HuH-7.5 (cell line): ENCODE results near the gene ABTB2.
"Not testable (repeated sequence)": the region's sequence is repeated elsewhere in the genome, so short reads cannot be mapped to it uniquely, and the experiment has no call there.

Experiments
- DNase-seq: peaks from one replicate; pipeline ENCODE4 v3.0.0; 2011; ENCODE audit warnings: low spot score

Gene ABTB2

GRCh38 chr11:34238533-34238932 is 119.3 kb downstream of the ABTB2 start:
- no peak for DNase-seq

- DNase-seq, result no peak
Measured at GRCh38 chr11:34236572-34236971, 121.2 kb downstream of the ABTB2 start.

- DNase-seq, result no peak
Measured at GRCh38 chr11:34235591-34236071, 122.2 kb downstream of the ABTB2 start.

- DNase-seq, result no peak
Measured at GRCh38 chr11:34235189-34235588, 122.6 kb downstream of the ABTB2 start.

- DNase-seq, result no peak
Measured at GRCh38 chr11:34234086-34234740, 123.6 kb downstream of the ABTB2 start.

- DNase-seq, result no peak
Measured at GRCh38 chr11:34233215-34233614, 124.6 kb downstream of the ABTB2 start.

GRCh38 chr11:34232807-34233206 is 125.0 kb downstream of the ABTB2 start:
- DNase-seq, result no peak

- DNase-seq, result no peak
Measured at GRCh38 chr11:34226210-34226609, 131.6 kb downstream of the ABTB2 start.

- no peak for DNase-seq
Measured at GRCh38 chr11:34225091-34225490, 132.7 kb downstream of the ABTB2 start.

- no peak for DNase-seq
Measured at GRCh38 chr11:34224434-34224966, 133.3 kb downstream of the ABTB2 start.

GRCh38 chr11:34223907-34224306 is 133.9 kb downstream of the ABTB2 start:
- no peak for DNase-seq

GRCh38 chr11:34223021-34223813 is 134.6 kb downstream of the ABTB2 start:
- no peak for DNase-seq

GRCh38 chr11:34222030-34222429 is 135.8 kb downstream of the ABTB2 start:
- DNase-seq, result no peak

GRCh38 chr11:34219941-34220370 is 137.9 kb downstream of the ABTB2 start:
- DNase-seq, result no peak

- no peak for DNase-seq
Measured at GRCh38 chr11:34219279-34219678, 138.5 kb downstream of the ABTB2 start.

GRCh38 chr11:34218756-34219155 is 139.1 kb downstream of the ABTB2 start:
- not testable (repeated sequence) for DNase-seq

GRCh38 chr11:34218067-34218466 is 139.7 kb downstream of the ABTB2 start:
- no peak for DNase-seq

GRCh38 chr11:34216706-34217105 is 141.1 kb downstream of the ABTB2 start:
- DNase-seq, result no peak

GRCh38 chr11:34215806-34216453 is 141.9 kb downstream of the ABTB2 start:
- DNase-seq, result no peak

GRCh38 chr11:34214961-34215805 is 142.6 kb downstream of the ABTB2 start:
- no peak for DNase-seq

- no peak for DNase-seq
Measured at GRCh38 chr11:34213366-34213765, 144.4 kb downstream of the ABTB2 start.

GRCh38 chr11:34212566-34212965 is 145.2 kb downstream of the ABTB2 start:
- DNase-seq, result no peak
